ENCODE measurements around the gene TOMM70.

DNA sequence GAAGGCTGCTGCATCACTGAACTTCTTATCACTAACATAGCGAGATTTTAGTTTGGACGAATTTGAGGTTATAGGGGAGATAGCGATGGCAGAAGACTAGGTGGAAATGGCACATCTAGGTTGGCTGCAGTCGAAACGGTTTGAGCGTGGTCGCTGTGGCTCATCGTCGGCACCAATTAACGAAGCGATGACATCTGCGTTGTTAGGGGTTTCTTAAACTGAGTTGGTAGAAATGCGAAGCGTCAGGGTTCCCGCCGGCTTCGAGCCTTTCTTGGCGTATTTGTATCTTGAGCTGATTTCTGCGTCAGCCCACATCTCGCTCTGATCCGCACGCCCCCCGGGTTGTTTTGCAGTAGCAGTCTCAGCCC, 769 bp upstream of the TOMM70 start:
- no peak for TF ChIP-seq EZH2phosphoT487 (IDR thresholded peaks at IDR 0.05; ENCODE audit: borderline replicate concordance, low read depth, low read length)
- TF ChIP-seq, protein P1, sequence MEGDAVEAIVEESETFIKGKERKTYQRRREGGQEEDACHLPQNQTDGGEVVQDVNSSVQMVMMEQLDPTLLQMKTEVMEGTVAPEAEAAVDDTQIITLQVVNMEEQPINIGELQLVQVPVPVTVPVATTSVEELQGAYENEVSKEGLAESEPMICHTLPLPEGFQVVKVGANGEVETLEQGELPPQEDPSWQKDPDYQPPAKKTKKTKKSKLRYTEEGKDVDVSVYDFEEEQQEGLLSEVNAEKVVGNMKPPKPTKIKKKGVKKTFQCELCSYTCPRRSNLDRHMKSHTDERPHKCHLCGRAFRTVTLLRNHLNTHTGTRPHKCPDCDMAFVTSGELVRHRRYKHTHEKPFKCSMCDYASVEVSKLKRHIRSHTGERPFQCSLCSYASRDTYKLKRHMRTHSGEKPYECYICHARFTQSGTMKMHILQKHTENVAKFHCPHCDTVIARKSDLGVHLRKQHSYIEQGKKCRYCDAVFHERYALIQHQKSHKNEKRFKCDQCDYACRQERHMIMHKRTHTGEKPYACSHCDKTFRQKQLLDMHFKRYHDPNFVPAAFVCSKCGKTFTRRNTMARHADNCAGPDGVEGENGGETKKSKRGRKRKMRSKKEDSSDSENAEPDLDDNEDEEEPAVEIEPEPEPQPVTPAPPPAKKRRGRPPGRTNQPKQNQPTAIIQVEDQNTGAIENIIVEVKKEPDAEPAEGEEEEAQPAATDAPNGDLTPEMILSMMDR (conservative IDR thresholded peaks at IDR 0.05; ENCODE audit: low read length): no peak

All from OCI-LY7 (cell line).